Mucosa of stomach (tissue), 1 donor: ENCODE data around the gene UGT1A4.

Source experiments
- H3K27me3 ChIP-seq: one replicate; pipeline ENCODE4 v1.7.0; 2013; ENCODE audit warnings: mild to moderate bottlenecking, low read length; ENCODE audit not compliant: control insufficient read depth, insufficient read depth
- H3K36me3 ChIP-seq: one replicate; pipeline ENCODE4 v1.7.0; 2013; ENCODE audit warnings: low read length; ENCODE audit not compliant: control insufficient read depth, insufficient read depth
- H3K4me1 ChIP-seq: one replicate; pipeline ENCODE4 v1.7.0; 2013; ENCODE audit warnings: mild to moderate bottlenecking, low read length; ENCODE audit not compliant: control insufficient read depth, insufficient read depth
- H3K4me3 ChIP-seq: one replicate; pipeline ENCODE4 v1.7.0; 2013; ENCODE audit warnings: low read length
- H3K9ac ChIP-seq: one replicate; pipeline ENCODE4 v1.7.0; 2013; ENCODE audit warnings: mild to moderate bottlenecking, low read length, moderate library complexity
- H3K9me3 ChIP-seq: one replicate; pipeline ENCODE4 v1.7.0; 2013; ENCODE audit warnings: mild to moderate bottlenecking, low read length, moderate library complexity; ENCODE audit not compliant: control insufficient read depth
- donor health status: Pancreatic carcinoma.

UGT1A4 gene

GRCh38 chr2:233821196-233821595 lies 102.7 kb downstream of the UGT1A4 start:
- Histone ChIP-seq H3K36me3 (no peaks in the 10 kb centered on the region), H3K9me3 (no peaks in the 10 kb centered on the region), H3K4me3 (no peak overlapping the region), H3K9ac (no peak overlapping the region), H3K27me3 (no peaks in the 10 kb centered on the region), H3K4me1 (peaks cover 8% of the 10 kb centered on the region)

GRCh38 chr2:233821709-233822100 lies 103.2 kb downstream of the UGT1A4 start:
- H3K4me1 ChIP-seq, result peaks cover 8% of the 10 kb centered on the region
- no peak overlapping the region for H3K4me3 ChIP-seq
- no peaks in the 10 kb centered on the region for H3K27me3 ChIP-seq
- H3K9ac ChIP-seq, result no peak overlapping the region
- no peaks in the 10 kb centered on the region for H3K36me3 ChIP-seq
- H3K9me3 ChIP-seq, result no peaks in the 10 kb centered on the region

- no peak overlapping the region for H3K9ac ChIP-seq
- no peak overlapping the region for H3K4me3 ChIP-seq
- peaks cover 8% of the 10 kb centered on the region for H3K4me1 ChIP-seq
- H3K36me3 ChIP-seq, result no peaks in the 10 kb centered on the region
- no peaks in the 10 kb centered on the region for H3K27me3 ChIP-seq
- H3K9me3 ChIP-seq, result no peaks in the 10 kb centered on the region
Observed at GRCh38 chr2:233822101-233822771, 103.7 kb downstream of the UGT1A4 start.
